Naive thymus-derived CD4-positive, alpha-beta T cell (primary cell): Measurements from ENCODE around the gene RPP21. TPM values are rescaled to one million over a fixed set of nuclear protein-coding genes. Genes with fewer than 3 reads are reported as not detected.

Experiments used
- ATAC-seq: fragments of 150-1000 bp; cut with Tn5 transposase; 2 replicates; pipeline ENCODE4 v1.10.0; 2021; ENCODE audit warnings: mild to moderate bottlenecking, moderate library complexity
- CTCF ChIA-PET: fragments of 350-600 bp; sonication (Branson Sonifier 250); formaldehyde crosslinking; loops from one replicate; lab custom pipeline; 2021; ENCODE audit warnings: antibody characterized with exemption; lab: Charles Lee
- POLR2A ChIA-PET: fragments of 350-600 bp; sonication (Branson Sonifier 250); formaldehyde crosslinking; loops from one replicate; lab custom pipeline; 2021; ENCODE audit warnings: antibody characterized with exemption, inconsistent platforms; lab: Charles Lee
- DNase-seq, 9 donors: peaks; one replicate each; pipeline versions ENCODE4 v3.0.0 to v3.0.0-alpha.2; 2020 to 2022; ENCODE audit warnings: mixed read lengths in 1 of 9
- H3K27ac ChIP-seq: one replicate; pipeline ENCODE4 v1.7.0; 2013; ENCODE audit warnings: mild to moderate bottlenecking, low read depth, low read length, moderate library complexity
- H3K27me3 ChIP-seq, 2 donors: one replicate each; pipeline ENCODE4 v1.7.0; 2013; ENCODE audit warnings: low read length in 2 of 2, mild to moderate bottlenecking in 2 of 2, moderate library complexity in 2 of 2; ENCODE audit not compliant: control insufficient read depth in 2 of 2, insufficient read depth in 2 of 2
- H3K36me3 ChIP-seq, 3 experiments: 1 replicate in 2 of 3; 2 replicates in 1 of 3; pipeline ENCODE4 v1.7.0; 2013; ENCODE audit warnings: low read length in 3 of 3, mild to moderate bottlenecking in 3 of 3, moderate library complexity in 1 of 3; ENCODE audit not compliant: insufficient read depth in 3 of 3, control insufficient read depth in 2 of 3
- H3K4me1 ChIP-seq, 2 donors: one replicate each; pipeline ENCODE4 v1.7.0; 2013; ENCODE audit warnings: low read length in 2 of 2, mild to moderate bottlenecking in 2 of 2, moderate library complexity in 1 of 2; ENCODE audit not compliant: control insufficient read depth in 2 of 2, insufficient read depth in 2 of 2
- H3K4me3 ChIP-seq: 2 replicates; pipeline ENCODE4 v1.7.0; 2013; ENCODE audit warnings: mild to moderate bottlenecking, low read length
- H3K9me3 ChIP-seq, 3 experiments: 1 replicate in 2 of 3; 2 replicates in 1 of 3; pipeline ENCODE4 v1.7.0; 2013; ENCODE audit warnings: low read length in 3 of 3; ENCODE audit not compliant: control insufficient read depth in 2 of 3
- H3K27ac Mint-ChIP-seq, 9 donors: one replicate each; pipeline ENCODE4 v1.8.0; 2020 to 2022; ENCODE audit warnings: mixed read lengths in 9 of 9, mild to moderate bottlenecking in 8 of 9, moderate library complexity in 5 of 9, inconsistent platforms in 2 of 9
- H3K27me3 Mint-ChIP-seq, 5 donors: one replicate each; pipeline ENCODE4 v1.8.0; 2021 to 2022; ENCODE audit warnings: mixed read lengths in 5 of 5, mild to moderate bottlenecking in 1 of 5
- H3K36me3 Mint-ChIP-seq, 5 donors: one replicate each; pipeline ENCODE4 v1.8.0; 2020 to 2022; ENCODE audit warnings: mixed read lengths in 5 of 5, mild to moderate bottlenecking in 3 of 5, inconsistent platforms in 1 of 5
- H3K4me1 Mint-ChIP-seq, 7 donors: one replicate each; pipeline ENCODE4 v1.8.0; 2020 to 2022; ENCODE audit warnings: mixed read lengths in 7 of 7, mild to moderate bottlenecking in 3 of 7, inconsistent platforms in 1 of 7
- H3K4me3 Mint-ChIP-seq, 10 donors: one replicate each; pipeline ENCODE4 v1.8.0; 2020 to 2022; ENCODE audit warnings: mild to moderate bottlenecking in 10 of 10, mixed read lengths in 10 of 10, moderate library complexity in 6 of 10, inconsistent platforms in 2 of 10
- H3K9me3 Mint-ChIP-seq, 11 donors: one replicate each; pipeline ENCODE4 v1.8.0; 2020 to 2022; ENCODE audit warnings: mixed read lengths in 11 of 11, mild to moderate bottlenecking in 4 of 11, inconsistent platforms in 1 of 11, moderate library complexity in 1 of 11
- intact Hi-C, 2 donors: fragments of 100-400 bp; cut with micrococcal nuclease; formaldehyde crosslinking; loops; one replicate each; pipeline ENCODE4 v1.15.1; 2023
- polyA plus RNA-seq, 2 donors: library from polyadenylated mRNA; unstranded; fragments of 300-500 nt; fragmentation: Illumina TruSeq; gene quantifications; one replicate each; pipeline ENCODE4 v1.2.3, GENCODE V29; 2021
- total RNA-seq, 6 experiments: library from RNA in 5 of 6; stranded (reverse) in 5 of 6; gene quantifications; 1 replicate in 5 of 6; 2 replicates in 1 of 6; pipeline ENCODE4 v1.2.3 and lab custom pipeline; 2021 to 2026

RPP21 gene
- total and polyA plus RNA-seq, 7 experiments from 2014 or later = 39.7 to 114 (median 58.5) TPM

DNA sequence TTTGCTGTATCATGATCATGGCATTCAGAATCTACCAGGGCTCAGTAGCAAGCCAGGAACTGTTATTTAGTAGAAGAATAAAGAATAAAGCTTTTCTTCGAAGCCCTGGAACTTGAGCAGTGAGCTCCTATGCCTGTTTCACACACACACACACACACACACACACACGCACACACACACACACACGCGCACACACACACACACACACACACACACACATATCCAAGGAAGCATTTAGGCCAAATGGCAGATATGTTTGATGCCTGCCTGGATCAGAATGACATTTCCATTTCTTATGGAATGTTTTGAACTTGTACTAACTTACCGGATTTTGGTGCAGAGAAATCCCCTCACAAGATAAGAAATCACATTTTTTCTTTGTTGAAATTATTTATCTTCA lies 35.5 kb downstream of the RPP21 start:
- H3K4me3 ChIP-seq = no peak overlapping the region
- intact Hi-C loops = no loop called here
- ATAC-seq (no peak), DNase-seq (no peak)
- Mint-ChIP-seq H3K27me3 (peaks cover 54 to 72% (median 59%) of the 10 kb centered on the region in 5 donors), H3K9me3 (peaks cover 0 to 3% (median 0%) of the 10 kb centered on the region in 11 donors), H3K27ac (no peak overlapping the region), H3K4me1 (peaks cover 0 to 3% (median 0%) of the 10 kb centered on the region in 7 donors), H3K36me3 (no peaks in the 10 kb centered on the region), H3K4me3 (no peak overlapping the region)
- no peaks in the 10 kb centered on the region for H3K27me3 ChIP-seq
- no peak overlapping the region for H3K27ac ChIP-seq
- ChIA-PET POLR2A (interaction anchor here (0.7 kb wide), 1 partner anchor 45 kb away, joined by 3 read pairs; no protein-coding TSS in a partner anchor), CTCF (interaction anchor here (0.7 to 0.8 kb wide), 2 partner anchors 27 to 46 kb away, joined by 3 read pairs; no protein-coding TSS in a partner anchor)
- no peaks in the 10 kb centered on the region for H3K9me3 ChIP-seq
- H3K4me1 ChIP-seq = no peaks in the 10 kb centered on the region
- no peaks in the 10 kb centered on the region for H3K36me3 ChIP-seq

DNA sequence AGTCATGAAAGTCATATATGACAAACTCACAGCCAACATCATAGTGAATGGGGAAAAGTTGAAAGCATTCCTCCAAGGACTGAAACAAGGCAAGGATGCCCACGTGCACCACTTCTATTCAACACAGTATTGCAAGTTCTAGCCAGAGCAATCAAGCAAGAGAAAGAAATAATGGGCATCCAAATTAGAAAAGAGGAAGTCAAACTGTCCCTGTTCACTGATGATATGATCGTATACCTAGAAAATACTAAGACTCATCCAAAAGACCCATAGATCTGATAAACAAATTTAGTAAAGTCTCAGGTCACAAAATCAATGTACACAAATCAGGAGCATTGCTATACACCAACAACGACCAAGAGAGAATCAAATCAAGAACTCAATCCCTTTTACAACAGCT lies 41.2 kb downstream of the RPP21 start:
- Histone ChIP-seq H3K9me3 (no peaks in the 10 kb centered on the region), H3K4me3 (no peak overlapping the region), H3K27me3 (peaks cover 0 to 6% of the 10 kb centered on the region in 2 donors), H3K4me1 (no peaks in the 10 kb centered on the region), H3K27ac (no peak overlapping the region), H3K36me3 (no peaks in the 10 kb centered on the region)
- no peaks in the 10 kb centered on the region for H3K9me3 Mint-ChIP-seq
- ChIA-PET CTCF (no interaction called here), POLR2A (no interaction called here)
- H3K27ac Mint-ChIP-seq = no peak overlapping the region
- H3K27me3 Mint-ChIP-seq = peaks cover 80 to 84% (median 81%) of the 10 kb centered on the region in 5 donors
- H3K36me3 Mint-ChIP-seq = no peaks in the 10 kb centered on the region
- ATAC-seq (no peak), DNase-seq (no peak)
- no peak overlapping the region for H3K4me3 Mint-ChIP-seq
- intact Hi-C loops = no loop called here
- no peaks in the 10 kb centered on the region for H3K4me1 Mint-ChIP-seq

- Histone ChIP-seq H3K27ac (no peak overlapping the region), H3K4me1 (no peaks in the 10 kb centered on the region), H3K4me3 (no peak overlapping the region), H3K36me3 (no peaks in the 10 kb centered on the region), H3K9me3 (no peaks in the 10 kb centered on the region), H3K27me3 (peaks cover 4 to 6% of the 10 kb centered on the region in 2 donors)
- Mint-ChIP-seq H3K27me3 (peaks cover 58 to 79% (median 69%) of the 10 kb centered on the region in 5 donors), H3K36me3 (no peaks in the 10 kb centered on the region), H3K4me3 (no peak overlapping the region), H3K4me1 (no peaks in the 10 kb centered on the region), H3K9me3 (no peaks in the 10 kb centered on the region), H3K27ac (no peak overlapping the region)
- intact Hi-C loops = no loop called here
- no peak for ATAC-seq
- ChIA-PET CTCF (no interaction called here), POLR2A (no interaction called here)
- no peak for DNase-seq
Observed at GRCh38 chr6:30391240-30391639, 46.3 kb downstream of the RPP21 start.

- ChIA-PET POLR2A (no interaction called here), CTCF (no interaction called here)
- Mint-ChIP-seq H3K4me1 (peaks cover 0 to 6% (median 0%) of the 10 kb centered on the region in 7 donors), H3K27me3 (peaks cover 43 to 75% (median 65%) of the 10 kb centered on the region in 5 donors), H3K36me3 (no peaks in the 10 kb centered on the region), H3K27ac (no peak overlapping the region), H3K9me3 (peaks cover 0 to 1% (median 0%) of the 10 kb centered on the region in 11 donors), H3K4me3 (no peak overlapping the region)
- Histone ChIP-seq H3K4me1 (no peaks in the 10 kb centered on the region), H3K27ac (no peak overlapping the region), H3K4me3 (no peak overlapping the region), H3K9me3 (no peaks in the 10 kb centered on the region), H3K36me3 (no peaks in the 10 kb centered on the region), H3K27me3 (peaks cover 0 to 4% of the 10 kb centered on the region in 2 donors)
- ATAC-seq (no peak), DNase-seq (no peak)
- intact Hi-C loops = no loop called here
Observed at GRCh38 chr6:30394139-30394538, 49.2 kb downstream of the RPP21 start.

Other genes starting within 250 kb of the RPP21 start
- under 1 TPM in 2 of 5 experiments, not detected in 3; 0.32 TPM for gene TRIM31, start 232.1 kb upstream of the RPP21 start, total RNA-seq
- gene TRIM31, start 232.1 kb upstream of the RPP21 start, polyA plus RNA-seq = under 1 TPM in 1 of 2 donors, not detected in 1; 0.59 TPM
- gene TRIM40, start 209.0 kb upstream of the RPP21 start, total RNA-seq = not detected
- gene TRIM40, start 209.0 kb upstream of the RPP21 start, polyA plus RNA-seq = not detected
- gene TRIM10, start 183.9 kb upstream of the RPP21 start, total RNA-seq = under 1 TPM in 1 of 5 experiments, not detected in 4; 0.12 TPM
- not detected for gene TRIM10, start 183.9 kb upstream of the RPP21 start, polyA plus RNA-seq
- gene TRIM15, start 181.6 kb upstream of the RPP21 start, total RNA-seq = under 1 TPM in 1 of 5 experiments, not detected in 4; 0.46 TPM
- gene TRIM15, start 181.6 kb upstream of the RPP21 start, polyA plus RNA-seq = not detected
- 10 to 100 TPM; 40.1 to 73.1 (median 49.1) TPM for gene TRIM26, start 131.8 kb upstream of the RPP21 start, total RNA-seq
- gene TRIM26, start 131.8 kb upstream of the RPP21 start, polyA plus RNA-seq = 10 to 100 TPM; 23.0 to 45.8 TPM
- gene TRIM39, start 18.2 kb upstream of the RPP21 start, total RNA-seq = 10 to 100 TPM; 12.8 to 42.1 (median 26.4) TPM
- 10 to 100 TPM in 1 of 2 donors, 1 to 10 TPM in 1; 7.6 to 18.6 TPM for gene TRIM39, start 18.2 kb upstream of the RPP21 start, polyA plus RNA-seq
- gene HLA-E, start 144.4 kb downstream of the RPP21 start, total RNA-seq = 1,000 to 10,000 TPM in 4 of 5 experiments, 100 to 1,000 TPM in 1; 614 to 1,412 (median 1,095) TPM
- gene HLA-E, start 144.4 kb downstream of the RPP21 start, polyA plus RNA-seq = 1,000 to 10,000 TPM; 3,020 to 3,096 TPM
- 100 to 1,000 TPM in 2 of 5 experiments, 10 to 100 TPM in 3; 56.0 to 190 (median 73.1) TPM for gene GNL1, start 211.3 kb downstream of the RPP21 start, total RNA-seq
- 10 to 100 TPM; 27.7 to 29.6 TPM for gene GNL1, start 211.3 kb downstream of the RPP21 start, polyA plus RNA-seq
- gene PRR3, start 212.1 kb downstream of the RPP21 start, total RNA-seq = 10 to 100 TPM; 14.1 to 29.4 (median 23.3) TPM
- gene PRR3, start 212.1 kb downstream of the RPP21 start, polyA plus RNA-seq = 10 to 100 TPM; 11.1 to 14.4 TPM
- gene ABCF1, start 226.3 kb downstream of the RPP21 start, total RNA-seq = 100 to 1,000 TPM in 1 of 5 experiments, 10 to 100 TPM in 4; 65.1 to 116 (median 86.6) TPM
- gene ABCF1, start 226.3 kb downstream of the RPP21 start, polyA plus RNA-seq = 10 to 100 TPM; 25.2 to 45.5 TPM